K562 (cell line): ENCODE measurements around the gene THADA. TPM values are rescaled to one million over a fixed set of nuclear protein-coding genes. Genes with fewer than 3 reads are reported as not detected.

Source experiments
- ATAC-seq: fragments of 200-7000 bp; cut with Tn5 transposase; 3 replicates; pipeline ENCODE4 v1.9.1; 2020; ENCODE audit warnings: moderate library complexity
- BruUV-seq: library from RNA; stranded (reverse); fragments of 400-500 nt; replicated peaks from 2 replicates; lab custom pipeline; 2021; lab: Mats Ljungman, UMichigan
- CTCF ChIA-PET: fragments of 300-600 bp; formaldehyde crosslinking; extraction: SDS; loops from one replicate; lab custom pipeline; 2021; ENCODE audit warnings: low intra/inter-chr PET ratio; lab: Yijun Ruan, JAX
- POLR2A ChIA-PET: fragments of 300-600, 350-650 bp; sonication (Branson Sonifier 250); formaldehyde crosslinking; extraction: SDS; loops from one replicate; lab custom pipeline; 2021; ENCODE audit warnings: antibody characterized with exemption, inconsistent platforms; lab: Yijun Ruan, JAX
- DNase-seq, 4 experiments: peaks; one replicate each; pipeline versions ENCODE4 v3.0.0 to v3.0.0-alpha.2; 2011 to 2018; ENCODE audit warnings: low spot score in 3 of 4, mixed read lengths in 3 of 4; ENCODE audit errors: extremely low read depth in 1 of 4
- FAIRE-seq: peaks from 2 replicates; lab custom pipeline; 2011; peaks lifted over from hg19 to GRCh38; lab: Jason Lieb, UNC
- H2AFZ ChIP-seq: 2 replicates; pipeline ENCODE4 v1.6.0; 2011; ENCODE audit warnings: low read depth, low read length, control low read depth, inconsistent platforms
- H3K27ac ChIP-seq: fragments of 200-600 bp; 3 replicates; pipeline ENCODE4 v1.8.0; 2011; ENCODE audit warnings: low read depth, mild to moderate bottlenecking, control low read depth, inconsistent platforms, low read length, moderate library complexity, mixed read lengths; ENCODE audit errors: extremely low read depth
- H3K27me3 ChIP-seq, 2 experiments: fragments of 300-600 bp in 1 of 2; 2 replicates in 1 of 2; 3 replicates in 1 of 2; pipeline versions ENCODE4 v1.6.0 to v1.8.0; 2011; ENCODE audit warnings: inconsistent platforms in 2 of 2, low read length in 2 of 2, mild to moderate bottlenecking in 1 of 2, mixed read lengths in 1 of 2, moderate library complexity in 1 of 2; ENCODE audit not compliant: control insufficient read depth in 2 of 2, insufficient read depth in 2 of 2
- H3K36me3 ChIP-seq: fragments of 300-600 bp; 3 replicates; pipeline ENCODE4 v1.8.0; 2011; ENCODE audit warnings: mild to moderate bottlenecking, low read length, inconsistent platforms; ENCODE audit not compliant: control insufficient read depth, insufficient read depth
- H3K4me1 ChIP-seq, 2 experiments: fragments of 200-600 bp in 1 of 2; replicated peaks in 1 of 2; 2 replicates in 1 of 2; 3 replicates in 1 of 2; pipeline versions ENCODE4 v1.5.1 to v1.8.0; 2011; ENCODE audit warnings: inconsistent platforms in 2 of 2, low read length in 2 of 2, mild to moderate bottlenecking in 1 of 2, mixed read lengths in 1 of 2, moderate library complexity in 1 of 2; ENCODE audit not compliant: control insufficient read depth in 2 of 2, insufficient read depth in 2 of 2
- H3K4me2 ChIP-seq: 2 replicates; pipeline ENCODE4 v1.6.1; 2011; ENCODE audit warnings: low read length, control low read depth, inconsistent platforms, mixed read lengths; ENCODE audit not compliant: insufficient read depth
- H3K4me3 ChIP-seq: fragments of 200-600 bp; sonication (generic), shearing (Covaris generic); 2 replicates; pipeline ENCODE4 v1.5.1; 2016; ENCODE audit warnings: control low read depth, inconsistent platforms
- H3K79me2 ChIP-seq: fragments of 200-600 bp; 3 replicates; pipeline ENCODE4 v1.8.0; 2011; ENCODE audit warnings: low read length, inconsistent platforms; ENCODE audit not compliant: control insufficient read depth, insufficient read depth
- H3K9ac ChIP-seq, 2 experiments: 2 replicates each; pipeline versions ENCODE4 v1.6.0 to v1.6.1; 2011; ENCODE audit warnings: low read depth in 2 of 2, low read length in 2 of 2, control low read depth in 1 of 2, inconsistent platforms in 1 of 2, mild to moderate bottlenecking in 1 of 2, mixed read lengths in 1 of 2; ENCODE audit not compliant: insufficient read depth in 1 of 2
- H3K9me1 ChIP-seq: one replicate; pipeline ENCODE4 v1.6.0; 2011; ENCODE audit warnings: inconsistent platforms, mild to moderate bottlenecking, low read length, moderate library complexity; ENCODE audit not compliant: control insufficient read depth, insufficient read depth
- H3K9me3 ChIP-seq: replicated peaks from 2 replicates; pipeline ENCODE4 v1.5.1; 2011; ENCODE audit warnings: low read depth, low read length, inconsistent platforms; ENCODE audit not compliant: control insufficient read depth, insufficient read depth
- H4K20me1 ChIP-seq: replicated peaks from 2 replicates; pipeline ENCODE4 v1.6.1; 2011; ENCODE audit warnings: low read length, inconsistent platforms, mixed read lengths; ENCODE audit not compliant: control insufficient read depth, insufficient read depth
- BCOR ChIP-seq: fragments of 450-650 bp; IDR thresholded peaks from 2 replicates; pipeline ENCODE4 v1.6.1; 2016
- CAMTA2 ChIP-seq: fragments of 250-450 bp; sonication (Bioruptor Pico); conservative IDR thresholded peaks from 2 replicates; pipeline ENCODE4 v1.5.1; 2022
- CBX2 ChIP-seq: fragments of 200-600 bp; sonication (generic); IDR thresholded peaks from one replicate; pipeline ENCODE4 v1.6.1; 2012; ENCODE audit warnings: mild to moderate bottlenecking, low read length, inconsistent platforms; ENCODE audit not compliant: insufficient read depth, poor library complexity, severe bottlenecking
- HNRNPL ChIP-seq: fragments of 200-400 bp; formaldehyde crosslinking; IDR thresholded peaks from 2 replicates; pipeline ENCODE4 v1.6.1; 2017; ENCODE audit warnings: low read depth, mild to moderate bottlenecking, low read length
- MCM2 ChIP-seq: fragments of 450-650 bp; IDR thresholded peaks from 2 replicates; pipeline ENCODE4 v1.6.1; 2017; ENCODE audit warnings: low read depth, mild to moderate bottlenecking
- RFX7 ChIP-seq: fragments of 250-450 bp; sonication (Bioruptor Pico); IDR thresholded peaks from 2 replicates; pipeline ENCODE4 v1.5.1; 2021; ENCODE audit warnings: mild to moderate bottlenecking
- ZNF512 ChIP-seq: IDR thresholded peaks from 2 replicates; pipeline ENCODE4 v1.6.1; 2016; ENCODE audit warnings: missing genetic modification characterization, missing compliant biosample characterization
- ZZZ3 ChIP-seq: fragments of 450-650 bp; IDR thresholded peaks from 2 replicates; pipeline ENCODE4 v1.6.1; 2016; ENCODE audit warnings: antibody characterized with exemption, mild to moderate bottlenecking, moderate library complexity
- WGBS: fragments of 100-300 bp; shearing (Covaris generic); methylation state at CpG from one replicate; pipeline ENCODE4 v1.1.6; 2016; ENCODE audit warnings: low coverage, mixed read lengths; ENCODE audit not compliant: insufficient coverage; ENCODE audit errors: missing lambda C conversion rate; 5-methylcytosine and 5-hydroxymethylcytosine counted together
- in situ Hi-C: fragments of 300-500 bp; cut with MboI; formaldehyde crosslinking; loops from 4 replicates; pipeline ENCODE4 v1.15.0; 2018; ENCODE audit warnings: inconsistent platforms, mixed read lengths
- intact Hi-C: fragments of 100-400 bp; cut with micrococcal nuclease; formaldehyde crosslinking; loops from 2 replicates; pipeline ENCODE4 v1.14.2; 2022
- polyA plus RNA-seq, 8 experiments: library from polyadenylated mRNA; depleted of rRNA in 4 of 8; stranded (reverse) in 5 of 8; unstranded in 3 of 8; fragments of >200 nt; fragmentation: Nextera tagmentation in 2 of 8; fragmentation: Illumina TruSeq in 1 of 8; extraction: Ambion mirVana in 2 of 8; extraction: Trizol in 1 of 8; gene quantifications; 2 replicates each; pipeline versions ENCODE4 v1.2.1 to v1.2.3, GENCODE V29; 2011 to 2014; ENCODE audit warnings: inconsistent platforms in 1 of 8, missing spikeins in 1 of 8
- total RNA-seq, 7 experiments: library from RNA; depleted of rRNA in 6 of 7; stranded (reverse); fragments of >200 nt in 6 of 7; fragmentation: Illumina TruSeq in 2 of 7; extraction: Trizol in 2 of 7; gene quantifications; 2 replicates each; pipeline versions ENCODE4 v1.2.1 to v1.2.3, GENCODE V29; 2011 to 2021; ENCODE audit warnings: low replicate concordance in 1 of 7
- TF ChIP-seq, protein P1 (sequence below): fragments of 450-650 bp; IDR thresholded peaks from 2 replicates; pipeline ENCODE4 v1.6.1; 2016; ENCODE audit warnings: mild to moderate bottlenecking

The THADA gene
- total and polyA plus RNA-seq, 9 of the 15 experiments (the other 6 are each of a cell fraction or from before 2014, with no cell fraction given): 17.8 to 34.7 (median 31.9) TPM

- DNase-seq (no peak), ATAC-seq (no peak), FAIRE-seq (no peak)
- peaks cover 5% of the 10 kb centered on the region; the same call in 1 of the 3 replicates for H3K36me3 ChIP-seq
- H3K27ac ChIP-seq: no peak overlapping the region
- WGBS: 76% methylated on average over 4 of the region's 4 CpGs
- TF ChIP-seq HNRNPL: no peak
- no peaks in the 10 kb centered on the region for H3K9me3 ChIP-seq
- in situ Hi-C loops: loop anchor here (5.0 to 10.0 kb wide), 5 partner anchors 251 to 658 kb away; no protein-coding TSS in a partner anchor
- POLR2A ChIA-PET: no interaction called here
- no peak overlapping the region for H3K4me3 ChIP-seq
- no peak overlapping the region for H2AFZ ChIP-seq
- CTCF ChIA-PET: interaction anchor here (1.8 to 3.1 kb wide), 4 partner anchors 253 to 655 kb away, joined by 6 to 28 read pairs (median 20); no protein-coding TSS in a partner anchor
- no peaks in the 10 kb centered on the region for H3K4me1 ChIP-seq
- intact Hi-C loops: loop anchor here (1.0 to 10.0 kb wide), 4 partner anchors 152 to 628 kb away; no protein-coding TSS in a partner anchor
- no peaks in the 10 kb centered on the region for H3K79me2 ChIP-seq
- no peaks in the 10 kb centered on the region for H3K9me1 ChIP-seq
- H3K27me3 ChIP-seq: no peaks in the 10 kb centered on the region
- H4K20me1 ChIP-seq: no peaks in the 10 kb centered on the region
- no peak overlapping the region for H3K4me2 ChIP-seq
- no TSS peak for BruUV-seq
- H3K9ac ChIP-seq: no peak overlapping the region
These were observed 112.9 kb downstream of the THADA start for GRCh38 chr2:43482961-43483360.

DNA sequence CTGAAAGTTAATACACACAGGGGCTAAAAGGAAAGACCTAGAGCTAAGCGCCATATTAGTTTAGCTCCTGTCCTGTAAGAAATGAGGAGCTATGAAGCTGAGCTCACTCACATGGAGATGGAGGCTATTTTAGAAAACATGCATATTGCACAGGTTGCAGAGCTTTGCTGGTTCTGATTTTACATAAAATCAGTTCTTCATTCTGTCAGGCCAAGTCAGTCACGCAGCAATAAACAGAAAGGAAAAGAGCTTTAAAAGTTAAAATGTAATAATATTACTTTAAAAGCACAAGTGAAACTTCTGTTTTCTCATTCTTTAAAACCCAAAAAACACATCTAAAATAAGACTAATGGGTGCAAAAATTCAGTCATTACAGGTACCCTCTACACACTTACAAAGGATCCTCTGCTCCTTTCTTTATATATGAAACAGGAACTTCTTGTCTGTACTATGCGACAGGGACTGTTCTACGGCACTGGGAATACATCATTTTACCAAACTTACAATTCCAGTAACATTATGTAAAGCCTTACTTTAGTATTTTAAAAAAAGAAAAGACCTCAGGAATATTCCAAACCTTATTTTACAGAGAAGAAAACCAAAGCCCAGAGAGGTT, 113.8 kb downstream of the THADA start:
- H4K20me1 ChIP-seq: no peaks in the 10 kb centered on the region
- intact Hi-C loops: loop anchor here (1.0 to 10.0 kb wide), 4 partner anchors 151 to 627 kb away; no protein-coding TSS in a partner anchor
- ATAC-seq (no peak), DNase-seq (no peak), FAIRE-seq (no peak)
- BruUV-seq: no TSS peak
- 92% methylated on average over 4 of the region's 4 CpGs for WGBS
- H3K9ac ChIP-seq: no peak overlapping the region
- H3K4me1 ChIP-seq: no peaks in the 10 kb centered on the region
- H3K4me2 ChIP-seq: no peak overlapping the region
- H3K4me3 ChIP-seq: no peak overlapping the region
- no peak overlapping the region for H3K27ac ChIP-seq
- no peaks in the 10 kb centered on the region for H3K9me3 ChIP-seq
- in situ Hi-C loops: loop anchor here (5.0 to 10.0 kb wide), 5 partner anchors 250 to 657 kb away; no protein-coding TSS in a partner anchor
- H2AFZ ChIP-seq: no peak overlapping the region
- no peaks in the 10 kb centered on the region for H3K9me1 ChIP-seq
- no peaks in the 10 kb centered on the region for H3K79me2 ChIP-seq
- POLR2A ChIA-PET: no interaction called here
- peaks cover 5% of the 10 kb centered on the region; the same call in 1 of the 3 replicates for H3K36me3 ChIP-seq
- CTCF ChIA-PET: interaction anchor here (0.5 to 3.1 kb wide), 3 partner anchors 193 to 654 kb away, joined by 4 to 28 read pairs (median 20); no protein-coding TSS in a partner anchor
- no peaks in the 10 kb centered on the region for H3K27me3 ChIP-seq
- TF ChIP-seq ZZZ3 (no peak), CBX2 (no peak), ZNF512 (tag) (no peak), BCOR (no peak), MCM2 (no peak), CAMTA2 (CRISPR knock-in tag) (no peak), RFX7 (no peak)
- TF ChIP-seq, protein P1, sequence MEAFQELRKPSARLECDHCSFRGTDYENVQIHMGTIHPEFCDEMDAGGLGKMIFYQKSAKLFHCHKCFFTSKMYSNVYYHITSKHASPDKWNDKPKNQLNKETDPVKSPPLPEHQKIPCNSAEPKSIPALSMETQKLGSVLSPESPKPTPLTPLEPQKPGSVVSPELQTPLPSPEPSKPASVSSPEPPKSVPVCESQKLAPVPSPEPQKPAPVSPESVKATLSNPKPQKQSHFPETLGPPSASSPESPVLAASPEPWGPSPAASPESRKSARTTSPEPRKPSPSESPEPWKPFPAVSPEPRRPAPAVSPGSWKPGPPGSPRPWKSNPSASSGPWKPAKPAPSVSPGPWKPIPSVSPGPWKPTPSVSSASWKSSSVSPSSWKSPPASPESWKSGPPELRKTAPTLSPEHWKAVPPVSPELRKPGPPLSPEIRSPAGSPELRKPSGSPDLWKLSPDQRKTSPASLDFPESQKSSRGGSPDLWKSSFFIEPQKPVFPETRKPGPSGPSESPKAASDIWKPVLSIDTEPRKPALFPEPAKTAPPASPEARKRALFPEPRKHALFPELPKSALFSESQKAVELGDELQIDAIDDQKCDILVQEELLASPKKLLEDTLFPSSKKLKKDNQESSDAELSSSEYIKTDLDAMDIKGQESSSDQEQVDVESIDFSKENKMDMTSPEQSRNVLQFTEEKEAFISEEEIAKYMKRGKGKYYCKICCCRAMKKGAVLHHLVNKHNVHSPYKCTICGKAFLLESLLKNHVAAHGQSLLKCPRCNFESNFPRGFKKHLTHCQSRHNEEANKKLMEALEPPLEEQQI: no peak
